ENCODE measurements around the gene SLIT3.

- no peak for TF ChIP-seq CTCF (IDR thresholded peaks at IDR 0.05)
- TF ChIP-seq POLR2AphosphoS5 (IDR thresholded peaks at IDR 0.05) = no peak
- TF ChIP-seq POLR2A (IDR thresholded peaks at IDR 0.05) = no peak
Observed at GRCh38 chr5:168613396-168613795, 687.5 kb downstream of the SLIT3 start.

Measured in breast epithelium (tissue), 3 donors.